ELF-1 (cell line): ENCODE measurements around the gene PLEKHA5.

Source experiments
- DNase-seq: peaks from one replicate; pipeline ENCODE4 v3.0.0-alpha.2; 2016; ENCODE audit warnings: low read depth, low spot score

The PLEKHA5 gene

DNA sequence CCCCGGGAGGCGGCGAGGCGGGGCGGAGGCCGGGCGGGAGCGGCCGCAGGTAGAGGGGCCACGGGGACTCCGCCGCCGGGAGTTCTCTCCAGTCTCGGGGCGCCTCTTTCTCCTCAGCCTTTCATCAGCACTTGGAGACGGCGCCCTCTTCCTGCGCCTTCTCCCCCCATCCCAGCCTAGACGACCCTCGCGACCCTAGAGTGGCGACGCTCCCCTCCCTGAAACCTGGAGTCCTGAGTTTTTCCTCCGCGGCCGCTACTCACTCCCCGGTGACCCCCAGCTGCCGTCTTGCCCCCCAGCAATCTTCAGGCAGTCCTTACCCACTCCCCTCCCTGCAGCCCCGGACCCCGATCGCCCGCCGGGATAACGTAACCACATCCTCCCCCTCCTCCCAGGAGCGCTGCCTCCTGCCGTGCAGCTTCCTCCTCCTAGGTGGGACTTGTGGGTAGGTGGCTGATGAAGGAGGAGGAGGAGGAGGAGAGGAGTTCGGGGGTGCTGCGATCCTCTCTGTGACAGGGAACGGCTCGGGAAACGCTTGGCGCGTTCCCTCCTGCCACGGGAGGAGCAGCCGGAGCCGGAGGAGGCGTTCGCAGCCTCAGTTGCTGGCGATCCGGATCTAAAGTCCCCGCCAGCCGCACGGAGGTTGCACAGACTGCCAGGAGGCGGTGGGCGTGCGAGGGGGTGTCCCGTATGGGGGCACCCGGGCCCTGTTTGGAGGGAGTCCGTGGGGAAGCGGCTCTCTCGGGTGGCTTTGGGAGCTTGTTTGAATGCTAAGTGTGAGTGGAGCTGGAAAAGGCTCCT, 891 bp downstream of the PLEKHA5 start:
- DNase-seq = peak; percentile 79

DNA sequence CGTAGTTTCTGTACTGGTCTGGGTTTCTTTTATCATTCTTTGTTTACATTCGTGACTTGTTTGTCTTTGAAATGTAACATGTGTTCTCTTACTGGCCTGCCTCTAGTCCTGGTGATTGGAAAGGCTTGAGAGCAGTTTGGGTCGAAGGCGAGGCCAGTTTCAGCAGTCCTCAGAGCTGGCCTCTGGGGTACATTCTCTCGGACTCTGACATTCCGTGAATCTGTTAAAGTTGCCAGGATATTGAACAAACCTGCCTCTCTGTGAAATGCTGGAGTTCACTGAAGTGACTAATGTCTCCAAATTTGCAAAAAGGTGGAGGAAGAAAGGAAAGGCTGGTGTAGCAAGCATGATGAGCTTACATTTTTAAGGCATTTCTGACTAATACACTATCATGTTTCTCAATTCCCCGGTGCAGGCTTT, 1.5 kb downstream of the PLEKHA5 start:
- peak; percentile 84 for DNase-seq

DNA sequence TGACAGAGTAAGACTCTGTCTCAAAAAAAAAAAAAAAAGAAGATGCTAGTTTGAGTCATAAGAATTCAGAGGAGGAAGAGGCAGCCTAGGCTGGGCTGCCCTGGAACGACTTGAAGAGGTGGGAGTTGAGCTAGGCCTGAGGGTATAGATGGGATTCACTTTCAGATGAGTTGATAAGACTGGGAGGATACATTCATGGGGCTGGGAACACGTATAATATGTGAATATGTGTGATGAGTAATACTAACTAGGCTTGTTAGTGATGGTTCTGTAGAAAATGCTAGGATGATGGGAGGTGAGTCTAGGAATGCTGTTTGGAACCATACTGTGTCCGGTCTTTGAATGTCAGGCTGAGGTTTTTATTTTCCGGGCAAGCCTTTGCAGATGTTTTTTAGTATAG, 9.0 kb downstream of the PLEKHA5 start:
- DNase-seq = peak; percentile 49

DNA sequence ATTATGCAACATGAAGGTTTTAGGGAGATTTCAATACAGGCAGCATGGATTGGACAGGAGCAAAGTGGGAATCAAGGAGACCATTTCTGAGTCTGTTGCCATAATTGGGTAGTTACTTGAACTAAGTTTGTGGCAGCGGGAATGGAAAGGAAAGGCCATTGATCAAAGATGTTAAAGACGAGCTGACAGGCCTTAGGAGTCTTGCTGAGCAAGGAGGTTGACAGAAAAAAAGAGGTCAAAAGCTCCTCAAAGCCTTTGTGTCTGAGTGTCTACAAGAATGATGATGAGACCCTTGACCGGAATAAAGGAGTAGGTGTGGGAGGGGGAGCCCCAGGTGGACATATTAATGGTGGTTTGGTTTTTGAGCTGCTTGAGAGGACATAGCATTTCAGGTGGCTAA, 9.4 kb downstream of the PLEKHA5 start:
- peak; percentile 54 for DNase-seq

DNA sequence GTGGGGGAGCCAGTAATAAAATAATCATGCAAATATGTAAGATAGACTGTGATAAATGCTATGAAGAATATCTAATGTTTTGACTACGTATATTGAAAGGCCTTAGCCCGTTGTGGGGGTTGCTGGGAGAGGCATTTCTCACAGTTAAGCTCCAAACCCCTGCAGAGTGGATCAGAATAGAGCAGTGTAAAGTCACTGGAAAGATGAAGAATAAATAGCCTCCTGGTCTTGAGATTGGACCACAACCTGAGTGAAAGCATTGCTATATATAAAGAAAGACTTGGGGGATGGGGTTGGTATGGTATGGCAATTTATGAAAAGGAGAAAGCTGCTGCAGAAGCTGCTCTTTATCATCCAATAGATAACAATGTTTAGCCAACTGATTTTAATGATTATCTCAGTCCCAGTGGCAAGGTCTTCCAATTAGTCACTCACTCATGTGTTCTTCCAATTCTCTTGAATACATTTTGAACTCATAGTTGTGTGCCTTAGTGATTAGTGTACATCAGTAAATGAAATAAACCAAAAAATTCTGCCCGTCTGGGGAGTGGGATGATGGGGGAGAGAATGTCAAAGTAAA, 10.2 kb downstream of the PLEKHA5 start:
- DNase-seq = no peak

DNA sequence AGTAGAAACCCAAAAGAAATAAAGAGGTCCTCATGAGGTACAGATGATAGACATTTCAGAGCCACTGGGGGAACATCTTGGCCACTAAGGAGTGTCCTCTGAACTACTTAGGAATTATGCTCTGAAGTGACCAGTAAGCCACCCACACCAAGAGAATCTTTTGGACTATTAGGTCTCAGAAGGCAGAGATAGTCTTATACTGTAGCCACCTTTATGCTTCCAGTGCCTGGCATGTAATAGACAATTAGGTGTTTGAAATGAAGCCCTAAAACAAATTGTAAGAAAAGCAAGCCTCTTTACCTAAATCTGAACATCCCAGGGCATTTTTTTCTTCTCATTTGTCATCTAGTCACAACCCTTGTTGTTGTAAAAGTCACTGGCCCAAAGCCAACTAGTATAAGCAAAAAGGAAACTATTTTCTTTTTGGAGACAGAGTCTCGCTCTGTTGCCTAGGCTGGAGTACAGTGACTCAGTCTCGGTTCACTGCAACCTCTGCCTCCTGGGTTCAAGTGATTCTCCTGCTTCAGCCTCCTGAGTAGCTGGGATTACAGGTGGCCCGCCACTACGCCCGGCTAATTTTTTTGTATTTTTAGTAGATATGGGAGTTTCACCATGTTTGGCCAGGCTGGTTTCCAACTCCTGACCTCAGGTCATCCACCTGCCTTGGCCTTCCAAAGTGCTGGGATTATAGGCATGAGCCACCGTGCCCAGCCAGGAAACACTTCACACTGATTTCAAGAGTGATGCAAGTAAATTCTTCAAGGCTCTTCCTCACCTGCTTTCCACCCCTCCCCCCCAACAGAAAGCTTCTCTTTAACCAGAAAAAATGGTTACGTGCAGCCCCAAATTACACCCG, 11.1 kb downstream of the PLEKHA5 start:
- DNase-seq = no peak

DNA sequence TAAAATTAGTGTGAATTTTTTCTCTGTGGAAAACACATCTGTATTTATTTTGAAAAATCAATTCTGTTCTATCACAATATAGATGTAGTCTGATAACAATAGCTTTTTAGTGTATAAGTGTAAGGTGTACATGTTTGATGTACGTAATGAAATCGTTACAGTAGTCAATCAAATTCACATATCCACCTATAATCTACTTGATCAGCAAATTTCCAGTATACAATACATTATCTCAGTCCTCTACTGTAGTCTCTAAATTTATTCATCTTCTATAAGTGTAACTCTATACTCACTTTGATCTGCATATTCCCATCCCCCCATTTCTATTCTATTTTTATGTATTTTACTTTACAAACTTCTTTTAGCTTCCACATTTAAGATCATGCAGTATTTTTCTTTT, 13.0 kb downstream of the PLEKHA5 start:
- no peak for DNase-seq

DNA sequence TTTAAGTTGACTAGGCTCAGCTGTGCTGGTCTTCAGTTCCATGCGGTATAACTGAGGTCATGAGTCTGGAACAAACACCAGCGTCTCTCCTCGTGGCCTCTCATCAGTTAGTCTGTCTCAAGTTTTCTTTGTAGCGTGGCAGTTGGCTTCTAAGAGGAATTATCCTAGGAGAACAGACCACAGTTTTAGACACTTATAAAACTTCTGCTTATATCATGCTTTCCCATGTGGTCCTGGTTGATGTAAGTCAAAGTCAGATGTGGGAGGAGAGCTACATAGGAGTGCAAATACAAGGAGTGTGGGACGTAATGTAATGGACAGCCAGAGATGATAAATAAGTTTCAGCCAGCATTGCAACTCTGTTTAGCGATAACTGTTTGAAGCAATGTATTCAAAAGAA, 14.8 kb downstream of the PLEKHA5 start:
- no peak for DNase-seq

DNA sequence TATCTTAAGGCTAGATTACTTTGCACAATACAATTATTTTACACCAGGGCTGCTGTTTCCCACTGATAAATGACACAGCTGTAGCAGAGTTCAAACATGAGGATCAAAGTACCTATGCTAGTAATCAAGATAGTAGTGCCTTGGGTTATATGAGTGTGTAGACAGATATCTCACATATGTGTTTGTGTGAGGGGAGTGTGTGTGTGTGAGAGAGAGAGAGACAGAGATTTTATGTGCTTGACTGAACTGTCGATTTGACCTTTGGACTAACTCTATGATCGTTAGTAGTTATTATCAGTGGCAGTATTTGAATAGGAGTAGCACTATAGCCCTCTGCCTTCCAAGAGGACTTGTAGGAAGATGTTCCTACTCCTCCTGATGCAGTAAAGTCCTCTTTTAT, 15.5 kb downstream of the PLEKHA5 start:
- DNase-seq = no peak

DNA sequence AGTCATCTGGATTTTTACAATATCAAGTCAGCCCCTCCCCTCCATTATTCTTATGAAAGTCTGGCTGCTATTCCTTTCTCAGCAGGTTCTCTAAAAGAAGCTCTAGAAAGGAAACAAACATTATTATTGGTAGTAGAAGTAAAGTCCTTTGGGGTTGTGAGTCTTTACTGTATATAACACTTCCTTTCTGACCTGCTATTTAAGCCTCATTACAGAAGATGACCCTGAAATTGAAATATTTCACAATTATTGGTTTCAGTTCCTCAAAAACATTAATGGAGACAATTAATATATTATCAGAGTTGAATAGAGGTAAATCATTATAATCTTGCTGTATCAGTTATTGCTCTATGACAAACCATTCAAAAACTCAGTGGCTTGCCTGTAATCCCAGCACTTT, 19.3 kb downstream of the PLEKHA5 start:
- no peak for DNase-seq

DNA sequence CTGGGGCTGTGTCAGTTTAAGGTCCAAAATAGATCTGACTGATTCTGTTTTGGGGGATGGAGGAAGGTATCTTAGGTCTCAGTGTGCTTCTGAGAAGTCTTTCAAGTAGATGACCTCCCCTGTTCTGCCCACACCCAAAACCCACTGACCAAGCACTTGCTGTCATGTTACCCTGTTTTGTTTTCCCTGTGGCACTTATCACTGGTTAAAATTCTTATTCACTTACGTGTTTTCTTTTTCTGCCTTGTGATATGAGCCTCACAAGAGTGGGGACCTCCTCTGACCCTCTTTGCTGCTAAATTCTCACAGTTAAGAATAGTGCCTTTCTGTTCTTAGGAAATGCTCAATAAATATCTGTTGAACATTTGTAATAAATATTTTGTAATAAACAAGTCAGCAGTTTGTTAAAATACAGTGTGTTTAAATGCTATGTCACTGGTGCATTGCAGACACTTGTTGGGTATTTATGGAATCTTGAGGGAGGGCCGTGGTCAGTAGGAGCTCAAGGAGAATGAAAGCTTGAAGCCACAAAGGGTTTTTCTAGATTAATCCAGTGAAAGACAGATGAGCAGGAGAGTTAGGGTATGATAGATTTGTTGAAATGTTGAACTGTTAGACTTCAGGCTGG, 20.9 kb downstream of the PLEKHA5 start:
- DNase-seq = no peak

DNA sequence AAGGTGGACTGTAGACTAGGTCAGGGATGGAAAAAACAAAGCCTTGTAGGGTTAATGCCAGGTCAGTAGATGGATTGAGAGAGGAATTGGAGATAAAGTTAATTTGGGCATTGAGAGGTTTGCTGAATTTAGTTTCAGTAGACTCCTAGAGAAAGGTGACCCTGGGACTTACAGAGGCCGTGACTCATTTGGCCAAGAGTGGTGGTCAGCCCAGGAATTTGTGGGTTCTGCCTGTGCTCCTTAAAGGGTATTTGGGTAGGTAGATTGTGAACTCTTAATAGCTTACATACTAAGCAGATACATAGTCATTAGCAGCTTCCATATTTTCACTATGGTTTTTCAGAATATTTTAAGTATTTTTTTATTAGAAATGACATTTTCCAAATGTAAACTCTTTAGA, 21.8 kb downstream of the PLEKHA5 start:
- no peak for DNase-seq

DNA sequence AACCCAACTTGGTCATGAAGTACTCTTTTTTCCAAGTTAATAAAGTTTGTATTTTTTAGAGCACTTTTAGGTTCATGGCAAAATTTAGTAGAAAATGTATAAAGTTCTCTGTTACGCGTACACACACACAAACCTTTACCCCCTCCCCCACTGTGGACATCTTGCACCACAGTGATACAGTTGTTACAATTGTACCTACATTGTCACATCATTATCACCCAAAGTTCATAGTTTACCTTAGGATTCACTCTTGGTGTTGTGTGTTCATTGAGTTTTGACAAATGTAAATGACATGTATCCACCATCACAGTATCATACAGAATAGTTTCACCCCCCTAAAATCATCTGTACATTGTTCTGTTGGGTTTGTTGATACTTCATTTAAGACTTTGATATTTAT, 23.9 kb downstream of the PLEKHA5 start:
- DNase-seq = no peak

DNA sequence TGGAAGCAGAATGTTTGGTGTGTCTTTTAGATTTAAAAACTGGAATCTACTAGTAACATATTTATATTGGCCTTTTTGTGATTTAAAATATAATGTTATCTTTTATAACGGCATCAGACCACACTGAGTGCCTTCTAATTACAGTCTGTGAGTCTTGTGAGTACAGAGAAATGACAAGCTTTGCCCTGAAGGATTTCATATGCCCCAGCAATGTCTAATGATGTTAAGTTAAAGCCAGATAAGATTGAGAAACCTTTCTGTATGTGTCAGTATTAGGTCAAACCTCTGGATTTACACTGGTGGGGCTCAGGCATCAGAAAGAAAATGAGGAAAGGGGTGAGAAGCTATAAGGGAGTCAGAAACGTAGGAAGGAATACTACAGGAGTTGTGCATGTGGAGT, 25.2 kb downstream of the PLEKHA5 start:
- no peak for DNase-seq

DNA sequence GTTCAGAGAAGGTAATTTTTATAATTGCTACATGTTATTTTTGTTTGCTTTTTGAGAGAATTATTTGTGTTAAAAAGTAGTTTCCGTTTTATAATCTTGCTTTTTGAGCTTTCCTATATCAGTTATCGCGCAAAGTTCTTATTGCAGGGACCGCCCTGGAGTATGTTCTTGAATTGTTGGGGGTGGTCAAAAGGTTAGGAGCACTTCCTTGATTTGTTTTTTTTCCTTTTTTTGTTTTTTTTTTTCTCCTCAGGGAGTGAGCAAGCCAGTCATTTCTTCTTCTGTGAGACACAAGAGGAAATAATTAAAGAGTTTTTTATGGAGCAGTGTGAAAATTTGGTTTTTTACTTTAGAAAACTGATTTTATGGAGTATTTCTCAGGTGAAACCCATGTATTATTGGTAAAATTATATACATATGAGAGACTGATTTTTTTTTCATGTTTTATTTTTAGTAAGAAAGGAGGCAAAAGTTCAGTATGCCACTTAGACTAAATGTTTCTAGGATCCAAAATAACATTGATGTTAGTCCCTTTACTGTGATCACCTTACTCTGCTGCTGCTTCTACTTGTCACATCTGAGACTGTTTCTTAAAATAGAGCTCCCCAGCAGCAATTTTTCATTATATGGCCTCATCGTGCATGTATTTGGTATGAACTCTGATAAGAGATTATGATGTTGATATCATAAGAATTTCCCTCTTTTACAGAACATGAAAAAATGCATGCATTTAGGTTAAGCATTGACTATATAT, 26.6 kb downstream of the PLEKHA5 start:
- no peak for DNase-seq

DNA sequence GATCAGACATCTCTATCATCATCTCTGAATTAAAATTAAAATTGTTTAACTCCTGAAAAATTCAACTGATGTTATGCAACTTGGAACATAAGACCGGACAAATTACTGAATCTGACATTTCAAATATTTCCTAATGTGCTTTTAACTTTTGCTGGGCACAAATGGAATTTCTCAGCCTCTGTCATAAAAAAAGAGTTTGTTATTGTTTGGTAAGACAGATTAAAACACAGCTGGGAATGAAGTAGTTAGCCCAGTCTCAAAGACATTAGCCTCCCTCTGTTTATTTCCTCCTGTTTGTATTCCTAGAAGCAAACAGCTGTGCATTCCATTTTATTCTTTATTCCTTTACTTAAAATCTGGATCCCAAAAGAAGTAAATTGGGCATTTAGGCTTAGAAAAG, 29.4 kb downstream of the PLEKHA5 start:
- DNase-seq = no peak

DNA sequence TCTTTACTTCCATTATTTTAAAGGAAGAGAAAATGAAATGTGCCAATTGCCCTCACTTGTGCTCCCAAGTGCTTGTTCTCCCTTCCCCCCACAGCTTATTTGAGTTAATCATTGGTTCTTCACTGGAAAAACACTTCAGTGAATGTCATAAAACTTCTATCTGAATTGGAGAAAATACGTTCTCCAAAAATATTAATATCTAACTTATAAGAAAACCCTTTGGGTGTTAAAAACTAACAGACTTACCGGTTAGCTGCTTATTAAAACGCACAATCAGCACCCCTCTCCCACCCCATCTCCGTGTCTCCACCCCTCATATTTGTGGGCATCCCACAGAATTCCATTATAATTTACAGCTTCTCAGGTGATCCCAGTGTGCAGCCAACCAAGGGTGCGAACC, 31.7 kb downstream of the PLEKHA5 start:
- DNase-seq = no peak

DNA sequence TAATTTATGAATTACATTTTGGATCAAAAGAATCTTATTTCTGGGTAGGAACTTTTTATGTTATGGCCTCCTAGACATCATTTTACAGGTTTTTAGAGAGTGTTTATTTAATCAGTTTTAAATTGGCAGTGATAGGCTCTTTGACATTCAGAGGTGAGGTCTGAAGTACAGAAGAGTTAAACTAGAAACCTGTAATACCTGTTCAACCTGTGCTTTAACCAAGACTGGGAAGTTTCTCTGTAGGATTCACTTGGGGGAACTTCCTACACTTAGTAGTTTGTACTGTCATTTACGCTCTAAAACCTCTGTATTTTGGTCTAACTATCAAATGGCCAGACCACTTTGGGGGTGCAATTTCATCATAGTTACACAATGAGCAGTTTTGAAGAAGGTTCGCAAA, 35.9 kb downstream of the PLEKHA5 start:
- no peak for DNase-seq

DNA sequence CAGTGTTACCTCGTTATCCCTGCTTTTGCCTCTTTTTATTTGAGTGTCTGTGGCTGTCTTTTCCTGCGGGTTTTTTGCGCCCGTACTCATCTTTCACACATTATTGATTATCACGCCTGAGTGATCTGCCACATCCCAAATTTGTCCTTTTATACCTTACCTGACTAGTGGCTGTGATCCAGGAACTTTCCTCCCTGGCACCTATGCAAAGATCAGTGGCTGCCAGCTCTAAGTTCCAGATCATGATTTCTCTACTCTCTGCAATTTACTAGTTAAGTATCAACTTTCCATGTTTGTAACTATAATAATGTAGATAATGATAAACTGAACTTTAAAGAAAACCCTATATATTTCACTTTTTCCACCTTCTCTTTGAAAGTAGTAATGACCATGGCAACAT, 36.9 kb downstream of the PLEKHA5 start:
- DNase-seq = no peak

DNA sequence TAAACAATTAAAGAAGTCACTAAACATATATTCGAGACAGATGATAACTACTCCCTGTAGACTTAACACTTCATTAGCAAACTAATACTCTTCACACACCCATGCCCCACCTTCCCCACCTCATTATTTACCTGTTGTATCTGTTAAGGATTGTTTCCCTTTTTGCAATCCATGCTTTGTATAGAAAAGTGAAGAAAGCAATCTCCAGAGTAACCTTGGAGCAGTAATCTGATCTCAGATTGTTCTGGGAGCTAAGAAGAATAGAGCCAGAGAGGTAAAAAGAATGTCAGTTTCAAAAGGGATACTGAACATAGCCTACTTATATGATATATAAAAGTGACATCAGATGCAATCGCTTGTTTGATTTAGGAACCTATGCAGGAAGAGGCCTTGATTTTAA, 37.4 kb downstream of the PLEKHA5 start:
- DNase-seq = no peak

DNA sequence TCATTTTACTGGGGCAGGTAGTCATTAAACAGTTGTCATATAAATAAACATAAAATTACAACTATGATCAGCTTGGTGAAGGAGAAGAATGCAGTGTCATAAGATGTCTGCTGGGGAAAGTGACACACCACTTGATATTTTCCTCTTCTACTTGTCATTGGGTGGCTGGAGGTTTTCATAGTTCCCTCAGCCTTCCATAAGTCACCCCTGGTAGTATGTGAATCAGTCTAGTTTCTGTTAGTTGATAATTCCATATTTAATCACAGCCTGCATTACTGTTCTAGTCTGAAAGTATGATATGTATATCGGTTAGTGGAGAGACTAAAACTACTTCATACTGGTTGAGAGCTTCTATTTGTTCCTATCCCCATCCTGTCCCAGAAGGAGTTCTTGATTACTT, 38.2 kb downstream of the PLEKHA5 start:
- DNase-seq = no peak
